Inferior parietal cortex (tissue), 1 donor: ENCODE data around the gene SIDT2.

Source experiments
- DNase-seq: peaks from one replicate; pipeline ENCODE4 v3.0.0-alpha.2; 2016; ENCODE audit errors: extremely low spot score

The SIDT2 gene

DNA sequence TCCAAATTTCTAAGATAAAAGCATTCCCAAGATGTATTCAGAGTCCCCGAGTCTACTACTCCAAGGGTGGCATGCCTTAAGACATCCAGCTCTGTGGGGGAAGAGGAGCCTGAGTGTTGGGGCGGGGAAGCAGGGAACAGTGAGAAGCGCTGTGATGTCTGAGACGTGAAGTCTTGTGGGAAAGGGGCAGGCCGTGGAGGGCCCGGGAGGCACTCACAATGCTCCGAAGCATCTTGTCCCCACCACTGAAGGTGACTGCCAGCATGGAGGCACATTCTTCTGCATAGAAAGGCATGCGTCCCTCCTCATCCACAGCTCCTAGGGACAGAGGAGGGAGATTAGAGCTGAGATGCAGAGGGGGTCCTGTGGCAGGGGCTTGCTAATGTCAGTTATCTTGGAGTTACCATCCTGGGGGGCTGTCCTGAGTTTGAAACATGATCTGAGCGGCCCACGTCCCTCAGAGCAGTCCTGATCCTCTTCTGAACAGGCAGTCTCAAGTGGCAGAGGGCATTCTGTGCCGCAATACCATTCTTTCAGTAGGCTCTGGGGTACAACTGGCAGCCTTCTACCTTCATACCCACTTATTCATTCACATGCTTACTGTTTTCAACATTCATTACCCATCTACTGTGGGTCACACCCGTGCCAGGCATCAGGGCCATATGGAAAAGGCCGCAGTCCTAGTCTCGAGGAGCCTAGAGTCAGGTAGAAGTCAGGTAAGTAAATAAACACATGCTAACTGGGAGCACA is 44.6 kb downstream of the SIDT2 start:
- no peak for DNase-seq

DNA sequence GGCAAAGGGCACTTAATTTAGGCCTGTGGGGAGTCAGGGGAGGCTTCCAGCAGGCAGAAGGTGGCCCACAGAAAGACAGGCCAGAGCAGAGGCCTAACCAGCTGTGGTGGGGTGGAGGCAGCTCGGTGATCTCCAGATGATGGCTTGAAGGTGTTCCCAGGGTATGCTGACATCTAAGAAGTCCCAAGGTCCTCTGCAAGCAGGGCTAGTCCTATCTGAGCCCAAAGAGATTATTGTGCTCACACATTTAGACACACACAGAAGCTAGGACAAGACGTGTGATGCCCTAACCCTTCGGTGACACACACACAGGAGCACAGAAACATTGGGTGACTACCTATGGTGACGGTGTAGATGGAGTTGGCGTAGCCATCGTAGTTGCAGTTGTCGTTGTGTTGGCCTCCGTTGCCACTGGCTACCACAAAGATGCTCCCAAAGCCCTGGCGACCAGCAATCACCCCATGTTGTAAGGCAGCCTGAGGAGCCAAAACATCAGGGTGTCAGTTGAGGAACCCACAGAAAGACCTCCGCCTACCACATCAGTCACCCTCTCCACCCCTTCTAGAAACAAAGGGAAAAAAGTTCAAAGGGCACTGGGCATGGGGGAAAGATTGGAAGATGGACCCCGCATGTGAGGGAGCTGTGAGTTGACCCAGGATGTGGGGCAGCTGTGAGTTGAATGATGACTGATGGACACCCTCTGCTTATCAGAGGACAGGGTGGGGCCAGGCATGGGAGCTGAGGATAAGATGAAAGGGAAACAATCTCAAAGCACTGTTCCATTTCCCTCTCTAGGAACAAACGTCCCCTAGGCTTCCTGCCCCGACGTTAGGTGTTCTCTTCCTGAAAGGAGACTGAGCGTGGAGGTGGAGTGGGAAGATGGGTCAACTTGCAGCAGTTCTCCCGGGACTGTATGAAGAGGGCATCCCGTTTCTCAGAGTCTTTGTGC is 45.5 kb downstream of the SIDT2 start:
- no peak for DNase-seq

DNA sequence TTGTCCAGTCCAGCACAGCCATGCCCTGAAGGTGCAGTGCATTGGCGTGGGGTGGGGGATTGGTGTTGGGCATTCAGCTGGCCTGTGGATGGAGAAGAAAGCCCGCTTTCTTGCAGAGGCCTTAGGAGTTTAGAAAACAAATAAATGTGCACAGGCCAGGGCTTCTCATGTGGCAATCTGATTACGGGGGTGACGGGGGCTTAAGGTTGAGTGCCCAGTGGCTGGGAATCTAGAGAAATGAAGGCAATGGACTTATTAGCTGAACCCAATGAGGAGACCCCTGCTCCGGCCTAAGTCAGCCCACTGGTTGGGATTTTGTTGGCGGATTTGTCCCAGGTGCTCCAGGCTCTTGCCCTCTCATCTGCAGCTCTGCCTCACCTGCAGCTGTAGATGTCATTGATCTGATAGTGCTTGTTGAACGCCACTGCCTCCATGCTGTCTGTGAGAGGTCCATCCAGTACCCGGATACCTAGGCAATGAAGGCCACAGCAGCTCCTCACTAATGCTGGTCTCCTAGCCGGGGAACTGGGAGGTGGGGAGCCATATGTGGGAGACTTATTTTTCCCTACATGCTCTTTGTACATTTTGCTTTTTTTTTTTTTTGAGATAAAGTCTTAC is 47.1 kb downstream of the SIDT2 start:
- no peak for DNase-seq

DNA sequence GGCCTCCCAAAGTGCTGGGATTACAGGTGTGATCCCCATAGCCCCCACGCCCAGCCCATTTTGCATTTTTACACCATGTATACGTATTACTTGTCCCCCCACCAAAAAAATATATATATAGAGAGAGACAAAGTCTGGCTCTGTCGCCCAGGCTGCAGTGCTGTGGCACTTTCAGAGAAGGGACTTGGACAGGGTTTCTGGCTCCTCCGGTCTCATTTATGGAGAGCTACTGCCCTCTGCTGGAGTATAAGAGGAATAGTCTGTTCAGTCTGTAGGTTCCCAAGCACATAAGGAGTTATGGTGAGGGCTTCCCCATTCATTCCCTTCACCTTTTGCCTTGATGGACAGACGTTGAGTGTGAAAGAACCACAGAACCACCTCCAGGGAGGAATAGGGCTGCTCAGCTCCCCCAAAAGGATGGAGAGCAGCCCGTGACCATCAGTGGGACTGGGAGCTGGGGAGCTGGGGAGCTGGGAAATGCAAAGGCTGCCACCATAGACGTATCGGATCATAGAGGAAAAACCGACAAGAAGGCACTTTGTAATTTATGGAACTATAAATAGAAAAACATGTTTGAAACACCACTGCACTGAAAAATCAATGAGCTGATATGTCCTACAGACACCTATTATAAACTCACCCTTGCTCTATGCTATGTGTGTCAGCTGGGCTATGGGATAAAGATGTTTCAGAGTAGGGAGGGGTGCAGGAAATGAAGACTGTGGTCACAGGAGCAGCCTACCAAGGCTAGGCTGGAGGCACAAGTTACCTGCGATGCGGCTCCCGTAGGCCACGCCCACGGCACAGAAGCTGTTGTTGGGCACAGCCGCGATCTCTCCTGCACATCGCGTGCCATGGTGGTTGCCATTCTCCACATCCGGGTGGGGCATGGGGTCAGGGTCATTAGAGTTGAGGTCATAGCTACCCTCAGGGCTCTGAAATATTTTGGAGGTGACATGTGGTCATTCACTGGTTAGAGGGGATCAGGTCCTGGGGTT is 48.1 kb downstream of the SIDT2 start:
- DNase-seq, result peak; percentile 89

DNA sequence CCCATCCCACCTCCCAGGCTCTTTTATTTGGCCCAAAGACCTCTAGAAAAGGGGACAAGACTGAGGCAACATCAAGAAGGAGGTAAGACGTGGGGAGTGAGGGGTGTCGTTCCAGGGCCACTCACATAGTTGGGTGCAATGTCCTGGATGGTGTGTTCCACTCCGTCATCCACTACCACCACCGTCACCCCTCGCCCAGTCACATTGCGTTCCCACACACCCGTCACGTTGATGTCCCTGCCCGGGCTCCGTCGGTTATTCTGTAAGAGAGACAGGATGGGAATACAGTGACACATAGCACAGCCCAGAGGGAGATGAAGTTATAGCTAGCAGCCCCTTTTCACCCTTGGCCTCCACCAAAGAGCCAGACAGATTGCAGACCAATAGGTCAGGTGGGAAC is 49.5 kb downstream of the SIDT2 start:
- no peak for DNase-seq

DNA sequence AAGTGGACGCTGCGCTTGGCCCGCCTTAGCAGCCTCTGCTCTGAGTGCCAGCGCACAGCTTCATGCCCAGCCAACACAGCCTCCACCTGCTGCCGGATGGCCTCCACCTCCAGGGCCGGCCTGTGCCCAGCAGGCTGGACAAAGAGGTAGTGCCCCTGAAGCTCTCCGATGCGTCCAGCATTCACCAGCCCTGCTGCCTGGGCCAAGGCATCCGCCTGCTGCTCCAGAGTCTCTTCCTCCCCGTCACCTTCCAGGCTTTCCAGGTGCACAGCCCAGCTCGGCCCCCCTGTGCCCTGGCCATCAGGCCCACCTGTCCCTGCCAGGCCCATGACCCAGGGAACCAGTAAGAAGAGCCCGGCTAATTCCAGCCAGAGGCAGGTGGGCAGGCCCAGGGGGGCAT is 50.9 kb downstream of the SIDT2 start:
- no peak for DNase-seq

DNA sequence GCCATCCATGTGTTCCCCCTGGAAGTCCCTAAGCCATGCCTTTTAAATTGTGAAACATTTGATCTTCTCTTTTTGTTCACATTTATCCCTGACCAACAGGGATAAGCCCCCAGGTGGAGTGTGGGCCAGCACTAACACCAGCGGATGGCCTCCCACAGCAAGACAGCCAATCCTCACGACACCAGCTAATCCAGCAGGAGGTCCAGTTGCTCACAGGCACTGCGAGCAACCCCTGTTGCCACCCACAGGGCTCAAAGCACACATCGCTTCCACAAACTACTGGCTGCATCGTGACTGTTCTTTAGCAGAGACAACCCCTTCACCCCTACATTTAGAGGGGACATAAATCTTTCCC is 51.4 kb downstream of the SIDT2 start:
- no peak for DNase-seq

DNA sequence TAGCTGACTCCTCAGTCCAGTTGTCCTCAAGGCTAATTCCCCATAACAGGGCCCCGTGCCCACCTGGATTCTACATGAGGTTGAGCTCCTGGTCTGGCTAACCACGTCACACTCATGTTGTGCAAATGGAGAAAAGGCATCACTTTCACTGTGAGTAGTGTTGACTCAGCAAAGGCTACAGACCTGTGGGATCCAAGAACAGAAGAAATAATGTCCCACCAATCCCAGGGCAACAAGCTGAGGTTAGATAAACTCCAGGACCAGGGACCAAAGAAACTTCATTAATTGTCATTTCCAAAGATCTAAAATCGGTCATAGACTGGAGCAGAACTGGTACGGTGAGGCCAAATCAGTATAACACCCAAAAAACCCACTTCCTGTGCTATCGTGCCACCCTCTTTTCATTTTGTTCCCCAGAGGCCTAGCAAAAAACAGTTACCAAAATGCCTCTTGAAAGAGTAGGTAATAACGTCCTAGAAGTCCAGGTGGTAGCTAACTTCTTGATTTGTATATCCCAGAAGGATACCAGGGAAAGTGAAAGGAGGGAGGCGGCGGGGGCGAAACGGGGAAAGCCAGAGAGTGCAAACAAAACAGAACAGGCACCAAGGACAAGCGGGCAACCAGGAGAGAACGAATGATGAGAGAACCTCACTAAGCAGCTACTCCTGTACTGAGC is 51.9 kb downstream of the SIDT2 start:
- no peak for DNase-seq

DNA sequence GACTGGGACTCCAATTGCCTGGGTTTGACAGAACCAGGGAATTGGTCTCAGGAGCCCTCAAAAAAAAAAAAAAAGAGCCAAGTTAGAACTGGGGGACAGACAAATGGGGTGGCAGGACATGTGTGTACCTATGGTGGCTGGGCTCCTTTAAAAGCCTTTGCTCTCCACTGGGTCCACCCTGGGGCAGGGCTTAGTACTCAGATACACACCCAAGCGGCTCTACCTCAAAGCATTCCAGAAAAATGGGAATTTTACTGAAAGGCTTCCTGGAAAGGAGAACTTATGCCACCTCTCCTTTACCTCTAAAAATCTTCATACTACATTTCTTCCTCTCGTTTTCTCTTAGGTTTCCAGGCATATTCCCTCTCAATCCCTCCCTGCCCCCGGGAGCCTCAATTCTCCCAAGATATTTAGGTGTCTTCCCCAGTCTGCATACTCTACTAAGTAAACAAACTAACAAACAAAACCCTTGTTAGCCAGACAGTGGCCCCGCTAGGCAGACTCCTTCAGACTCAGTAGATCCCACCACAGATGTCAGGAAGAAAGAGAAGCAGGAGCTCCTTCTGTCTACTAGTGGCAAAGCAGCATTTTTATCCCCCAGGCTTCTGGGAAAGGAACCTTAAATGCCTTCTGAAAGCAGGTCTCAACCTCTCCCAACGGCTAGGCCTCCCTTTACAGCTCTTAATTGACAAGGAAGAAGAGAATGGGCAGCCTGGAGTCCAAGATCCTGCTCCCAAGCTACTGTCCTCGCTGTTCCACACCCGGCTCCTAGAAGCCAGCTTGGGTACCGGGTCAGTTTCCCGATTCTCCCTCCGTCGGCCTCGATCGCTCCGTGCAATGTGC is 52.7 kb downstream of the SIDT2 start:
- no peak for DNase-seq

DNA sequence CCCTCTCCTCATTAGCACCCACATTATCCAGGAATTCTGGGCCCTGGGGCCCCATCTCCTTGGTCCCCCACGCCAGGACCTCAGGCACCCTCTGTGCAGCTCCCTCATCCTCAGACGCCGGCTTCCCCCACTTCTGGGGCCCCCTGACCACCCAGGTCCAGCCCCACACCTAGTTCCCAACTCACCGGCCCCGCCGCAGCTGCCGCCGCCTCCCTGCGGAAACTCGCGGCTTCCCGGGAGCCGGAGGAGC is 53.2 kb downstream of the SIDT2 start, which contains the start of gene PCSK7:
PCSK7 (minus strand) TSS at position 232 of the 250 bp plus-strand sequence. CDS start 2,229 bp downstream, outside the sequence.
- no peak for DNase-seq

DNA sequence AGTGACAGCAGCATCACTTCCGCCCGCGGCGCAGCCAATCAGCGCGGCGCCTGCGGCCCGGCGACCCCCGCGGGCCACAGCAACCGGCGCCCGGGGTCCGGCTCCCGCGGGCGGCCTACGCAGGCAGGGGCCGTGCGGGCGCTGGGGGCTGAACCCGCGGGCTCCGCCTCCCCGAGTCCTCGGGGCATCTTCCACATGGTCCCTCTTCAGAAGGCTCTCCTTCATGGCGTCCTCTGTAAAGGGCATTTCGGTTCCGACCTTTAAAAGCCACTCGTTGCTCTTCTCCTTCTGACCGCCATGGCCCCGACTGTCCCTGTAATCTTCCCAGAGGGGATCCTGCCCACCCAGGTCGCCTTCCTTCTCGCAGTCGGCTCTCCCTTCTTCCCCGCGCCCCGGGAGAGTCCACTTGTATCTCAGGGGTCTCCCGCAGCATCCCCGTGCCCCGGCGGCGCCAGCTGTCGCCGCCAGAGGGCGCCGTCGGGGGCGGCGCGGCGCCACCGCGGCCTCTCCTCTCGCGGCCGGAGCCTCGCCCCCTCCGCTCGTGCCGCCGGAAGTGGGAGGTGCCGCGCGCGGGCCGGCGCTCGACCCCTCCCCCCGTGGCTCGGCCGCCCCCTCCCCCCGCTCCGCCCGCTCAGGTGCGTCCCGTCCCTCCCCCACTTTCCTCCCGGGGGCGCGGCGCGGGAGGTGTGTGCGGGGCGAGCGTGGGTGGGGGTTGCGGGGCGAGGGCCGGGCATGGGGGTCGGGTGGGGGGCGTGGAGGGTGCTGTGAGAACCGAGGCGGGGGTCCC is 53.7 kb downstream of the SIDT2 start, which contains the start of gene RNF214:
RNF214 (plus strand) TSS at position 580 of the 787 bp plus-strand sequence. CDS start 1,602 bp downstream, outside the sequence.
- DNase-seq, result peak; percentile 80

DNA sequence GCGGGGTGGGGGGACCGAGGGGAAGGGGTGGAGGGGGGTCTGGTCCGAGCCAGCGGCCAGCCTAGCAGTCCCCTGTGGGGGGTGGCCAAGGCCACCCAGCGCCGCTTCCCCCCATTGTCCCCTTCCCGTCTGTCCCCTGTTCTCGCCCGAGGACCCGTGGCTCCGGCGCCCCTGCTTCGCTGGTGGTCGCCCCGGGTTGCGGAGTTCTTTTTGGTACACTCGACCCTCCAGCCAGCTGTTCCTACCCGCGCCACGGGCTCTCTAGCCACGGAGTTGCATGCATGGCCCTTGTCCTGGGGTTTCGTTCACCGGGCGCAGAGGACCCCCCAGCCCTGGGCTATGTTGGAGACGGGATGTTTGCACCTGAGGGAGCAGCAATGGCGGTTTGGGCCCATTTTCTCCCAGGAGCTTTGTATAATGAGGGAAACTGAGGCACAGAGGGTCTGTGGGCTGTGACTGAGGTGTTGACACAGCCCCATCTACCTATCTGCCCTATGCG is 54.4 kb downstream of the SIDT2 start:
- no peak for DNase-seq

DNA sequence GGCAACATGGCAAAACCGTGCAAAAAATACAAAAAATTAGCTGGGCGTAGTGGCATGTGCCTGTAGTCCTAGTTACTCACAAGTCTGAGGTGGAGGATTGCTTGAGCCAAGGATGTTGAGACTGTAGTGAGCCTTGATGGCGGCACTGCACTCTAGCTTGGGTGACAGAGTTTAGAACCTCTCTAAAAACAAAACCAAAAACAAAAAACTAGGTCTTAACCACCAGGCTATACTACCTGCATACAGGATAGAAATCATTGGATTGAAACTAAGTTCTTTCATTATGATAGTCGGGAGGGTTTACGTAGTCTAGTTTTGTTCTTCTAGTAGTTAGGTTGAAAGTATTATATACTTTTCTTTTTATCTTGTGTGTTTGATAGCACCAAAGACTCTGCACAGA is 59.7 kb downstream of the SIDT2 start:
- DNase-seq, result no peak

DNA sequence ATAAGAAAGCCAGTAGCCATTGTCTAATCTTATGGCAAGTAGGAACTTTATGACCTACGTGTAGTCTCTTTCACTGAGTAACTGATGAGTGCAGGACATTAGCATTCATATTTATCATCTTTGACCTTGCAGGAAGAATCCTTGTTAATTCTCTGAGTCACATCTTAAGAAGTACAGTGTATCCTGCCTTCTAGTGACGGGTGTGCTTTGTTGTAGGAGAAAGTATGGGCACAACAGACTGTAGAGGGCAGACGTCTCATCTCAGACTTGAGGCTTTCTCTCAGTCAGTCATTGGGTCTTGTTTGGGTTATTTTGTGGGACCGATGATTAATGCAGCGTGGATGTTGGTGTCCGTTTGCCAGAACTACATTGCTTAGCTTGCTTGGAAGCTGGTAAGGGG is 60.8 kb downstream of the SIDT2 start:
- DNase-seq, result no peak
